Femur (tissue), 1 donor: ENCODE data around the gene NAPSA.

Experiments
- DNase-seq: peaks from one replicate; pipeline ENCODE4 v3.0.0-alpha.2; 2017

The NAPSA gene

GRCh38 chr19:50313812-50314536, 51.5 kb downstream of the NAPSA start:
- no peak for DNase-seq

GRCh38 chr19:50312967-50313811, 52.2 kb downstream of the NAPSA start:
- no peak for DNase-seq

GRCh38 chr19:50311723-50312635, 53.5 kb downstream of the NAPSA start:
- no peak for DNase-seq

- no peak for DNase-seq
These were observed 54.5 kb downstream of the NAPSA start for GRCh38 chr19:50310759-50311465.

- DNase-seq: no peak
These were observed 55.9 kb downstream of the NAPSA start for GRCh38 chr19:50309396-50310125.

GRCh38 chr19:50308991-50309390, 56.4 kb downstream of the NAPSA start:
- no peak for DNase-seq
